ENCODE measurements around the gene TPCN2. TPM values are rescaled to one million over a fixed set of nuclear protein-coding genes. Genes with fewer than 3 reads are reported as not detected.
A peak's percentile ranks its signal among the peaks of the same experiment; 100 is the strongest.

TPCN2 gene
- total RNA-seq, 1 donor from 2014 or later, result 12.6 TPM

- Mint-ChIP-seq H3K36me3 (ENCODE audit: low read depth) (no peaks in the 10 kb centered on the region), H3K27me3 (ENCODE audit: low read depth) (no peaks in the 10 kb centered on the region), H3K4me1 (ENCODE audit: low read depth) (peaks cover 22% of the 10 kb centered on the region), H3K4me3 (ENCODE audit: unreplicated experiment) (no peak overlapping the region), H3K9me3 (ENCODE audit: low read depth) (no peaks in the 10 kb centered on the region), H3K27ac (ENCODE audit: unreplicated experiment) (no peak overlapping the region)
- no peak for TF ChIP-seq CTCF (IDR thresholded peaks at IDR 0.05)
- DNase-seq (ENCODE audit: low spot score), result no peak
These were observed 8.0 kb upstream of the TPCN2 start for GRCh38 chr11:69040581-69041260.

- H3K36me3 Mint-ChIP-seq (ENCODE audit: low read depth), result no peaks in the 10 kb centered on the region
- peaks cover 17% of the 10 kb centered on the region for H3K4me1 Mint-ChIP-seq (ENCODE audit: low read depth)
- H3K9me3 Mint-ChIP-seq (ENCODE audit: low read depth), result no peaks in the 10 kb centered on the region
- H3K27me3 Mint-ChIP-seq (ENCODE audit: low read depth), result no peaks in the 10 kb centered on the region
- TF ChIP-seq CTCF (IDR thresholded peaks at IDR 0.05), result no peak
- no peak overlapping the region for H3K4me3 Mint-ChIP-seq (ENCODE audit: unreplicated experiment)
- H3K27ac Mint-ChIP-seq (ENCODE audit: unreplicated experiment), result no peak overlapping the region
- DNase-seq (ENCODE audit: low spot score), result no peak
These were observed 7.2 kb upstream of the TPCN2 start for GRCh38 chr11:69041516-69041915.

- Mint-ChIP-seq H3K4me3 (ENCODE audit: unreplicated experiment) (no peak overlapping the region), H3K36me3 (ENCODE audit: low read depth) (no peaks in the 10 kb centered on the region), H3K27ac (ENCODE audit: unreplicated experiment) (no peak overlapping the region), H3K9me3 (ENCODE audit: low read depth) (no peaks in the 10 kb centered on the region), H3K27me3 (ENCODE audit: low read depth) (no peaks in the 10 kb centered on the region), H3K4me1 (ENCODE audit: low read depth) (peaks cover 24% of the 10 kb centered on the region)
- peak; percentile 84 for TF ChIP-seq CTCF (IDR thresholded peaks at IDR 0.05)
- no peak for DNase-seq (ENCODE audit: low spot score)
These were observed 4.4 kb upstream of the TPCN2 start for GRCh38 chr11:69044111-69045013.

- Mint-ChIP-seq H3K36me3 (ENCODE audit: low read depth) (no peaks in the 10 kb centered on the region), H3K4me1 (ENCODE audit: low read depth) (peaks cover 38% of the 10 kb centered on the region), H3K9me3 (ENCODE audit: low read depth) (no peaks in the 10 kb centered on the region), H3K27me3 (ENCODE audit: low read depth) (no peaks in the 10 kb centered on the region), H3K4me3 (ENCODE audit: unreplicated experiment) (peak overlapping the region; percentile 68), H3K27ac (ENCODE audit: unreplicated experiment) (no peak overlapping the region)
- no peak for TF ChIP-seq CTCF (IDR thresholded peaks at IDR 0.05)
- no peak for DNase-seq (ENCODE audit: low spot score)
These were observed 570 bp upstream of the TPCN2 start for GRCh38 chr11:69048031-69048693.

GRCh38 chr11:69049490-69049867, 747 bp downstream of the TPCN2 start:
- Mint-ChIP-seq H3K27me3 (ENCODE audit: low read depth) (no peaks in the 10 kb centered on the region), H3K4me1 (ENCODE audit: low read depth) (peaks cover 34% of the 10 kb centered on the region), H3K9me3 (ENCODE audit: low read depth) (no peaks in the 10 kb centered on the region), H3K4me3 (ENCODE audit: unreplicated experiment) (peak overlapping the region; percentile 68), H3K36me3 (ENCODE audit: low read depth) (no peaks in the 10 kb centered on the region), H3K27ac (ENCODE audit: unreplicated experiment) (peak overlapping the region; percentile 45)
- no peak for TF ChIP-seq CTCF (IDR thresholded peaks at IDR 0.05)
- no peak for DNase-seq (ENCODE audit: low spot score)
